A549 treated with RU486 at 1 μM for 4 hours (cell line): ENCODE measurements around the gene TNFSF13B. TPM values are rescaled to one million over a fixed set of nuclear protein-coding genes. Genes with fewer than 3 reads are reported as not detected.

ENCODE experiments used
- total RNA-seq: library from RNA; stranded (reverse); fragments of 200-300 nt; extraction: Qiagen RNA extraction; gene quantifications from 5 replicates; pipeline ENCODE4 v1.2.3, GENCODE V29; 2022; ENCODE audit warnings: low read depth

The TNFSF13B gene
- 0.03 to 0.19 TPM (median 0.10 TPM) in 3 of 5 replicates, not detected in the others for total RNA-seq

GRCh38 chr13:108269601-108270328 is at the start of gene TNFSF13B:
Gene TNFSF13B, plus strand, starts transcription at chr13:108269718. Its CDS starts 178 bp downstream, at chr13:108269896.

Other genes with a start within 250 kb of the TNFSF13B start
- 2.0 to 5.5 TPM (median 4.4 TPM) in 5 replicates for gene LIG4, start 54.2 kb upstream of the TNFSF13B start, total RNA-seq
- 1.4 to 5.5 TPM (median 5.2 TPM) in 5 replicates for gene ABHD13, start 51.3 kb upstream of the TNFSF13B start, total RNA-seq